Calu3 (cell line): ENCODE results near the gene CDK13. TPM values are rescaled to one million over a fixed set of nuclear protein-coding genes. Genes with fewer than 3 reads are reported as not detected.

Experiments used
- Bru-seq: library from RNA; stranded (reverse); fragments of 400-500 nt; gene quantifications from one replicate; lab custom pipeline; 2021; lab: Mats Ljungman, UMichigan
- BruChase-seq, 2 experiments: library from RNA; stranded (reverse); fragments of 400-500 nt; gene quantifications; one replicate each; lab custom pipeline; 2021; lab: Mats Ljungman, UMichigan
- BruUV-seq: library from RNA; stranded (reverse); fragments of 400-500 nt; replicated peaks from 2 replicates; lab custom pipeline; 2021; lab: Mats Ljungman, UMichigan
- CTCF ChIA-PET: fragments of 300-600 bp; sonication (Branson Sonifier 250); formaldehyde crosslinking; loops from one replicate; lab custom pipeline; 2022; ENCODE audit warnings: antibody characterized with exemption; lab: Charles Lee
- DNase-seq: peaks from one replicate; pipeline ENCODE4 v3.0.0; 2022
- H3K27ac Mint-ChIP-seq: one replicate; pipeline ENCODE4 v1.8.0; 2022; ENCODE audit warnings: mixed read lengths; ENCODE audit not compliant: unreplicated experiment
- H3K27me3 Mint-ChIP-seq: one replicate; pipeline ENCODE4 v1.8.0; 2022; ENCODE audit warnings: mixed read lengths; ENCODE audit not compliant: unreplicated experiment
- H3K36me3 Mint-ChIP-seq: one replicate; pipeline ENCODE4 v1.8.0; 2022; ENCODE audit warnings: mild to moderate bottlenecking, moderate library complexity, mixed read lengths; ENCODE audit not compliant: insufficient read depth, unreplicated experiment
- H3K4me1 Mint-ChIP-seq: one replicate; pipeline ENCODE4 v1.8.0; 2022; ENCODE audit warnings: mild to moderate bottlenecking, low read depth, mixed read lengths; ENCODE audit not compliant: unreplicated experiment
- H3K4me3 Mint-ChIP-seq: one replicate; pipeline ENCODE4 v1.8.0; 2022; ENCODE audit warnings: mild to moderate bottlenecking, low read depth, moderate library complexity, mixed read lengths; ENCODE audit not compliant: unreplicated experiment
- H3K9me3 Mint-ChIP-seq: one replicate; pipeline ENCODE4 v1.8.0; 2022; ENCODE audit warnings: low read depth, mixed read lengths; ENCODE audit not compliant: unreplicated experiment
- CTCF ChIP-seq: fragments of 200-600 bp; IDR thresholded peaks from one replicate; pipeline ENCODE4 v1.8.0; 2022; ENCODE audit warnings: antibody characterized with exemption; ENCODE audit not compliant: unreplicated experiment
- intact Hi-C: fragments of 100-400 bp; cut with micrococcal nuclease; formaldehyde crosslinking; loops from one replicate; pipeline ENCODE4 v1.10.0; 2022; ENCODE audit not compliant: unreplicated experiment
- long read RNA-seq: library from polyadenylated mRNA; stranded (forward); transcript quantifications from one replicate; pipeline ENCODE4 v2.0.0, GENCODE V29; 2022
- total RNA-seq: library from RNA; stranded (reverse); gene quantifications from 2 replicates; pipeline ENCODE4 v1.2.3, GENCODE V29; 2022

The CDK13 gene
- total RNA-seq = 84.4 and 86.7 TPM in 2 replicates
- percentile 96 among the genes with signal in this experiment for Bru-seq, nascent RNA
- BruChase-seq, experiment 1, labeled RNA remaining after a 6-hour chase = percentile 87 among the genes with signal in this experiment
- percentile 91 among the genes with signal in this experiment for BruChase-seq, experiment 2, labeled RNA remaining after a 2-hour chase
- long read RNA-seq, full-length matches to known transcripts = 17 of 46 reads
- long read RNA-seq, partial matches to known transcripts = 19 of 46 reads
- long read RNA-seq, other reads (novel, unspliced or antisense) = 10 of 46 reads

- TF ChIP-seq CTCF = no peak
- peak; percentile 92 for DNase-seq
- CTCF ChIA-PET = interaction anchor here (0.8 to 3.1 kb wide), 5 partner anchors 54 to 369 kb away, joined by 3 to 16 read pairs (median 4); no protein-coding TSS in a partner anchor
- H3K36me3 Mint-ChIP-seq = peaks cover 57% of the 10 kb centered on the region
- peaks cover 16% of the 10 kb centered on the region for H3K4me1 Mint-ChIP-seq
- H3K9me3 Mint-ChIP-seq = no peaks in the 10 kb centered on the region
- peak within 1 kb of the TSS; percentile 87 for H3K4me3 Mint-ChIP-seq
- intact Hi-C loops = loop anchor here (2.0 kb wide), 1 partner anchor 53 kb away; no protein-coding TSS in a partner anchor
- no TSS peak for BruUV-seq
- peak within 1 kb of the TSS; percentile 84 for H3K27ac Mint-ChIP-seq
- H3K27me3 Mint-ChIP-seq = no peaks in the 10 kb centered on the region
Measured at GRCh38 chr7:39949971-39950472, at the start of gene CDK13. Gene CDK13 (plus strand): TSS chr7:39950256. CDS start chr7:39950642, 386 bp downstream.

GRCh38 chr7:39904077-39904486 lies 46.0 kb upstream of the CDK13 start:
- Mint-ChIP-seq H3K4me3 (no peak overlapping the region), H3K27ac (no peak overlapping the region), H3K9me3 (peaks cover 2% of the 10 kb centered on the region), H3K4me1 (no peaks in the 10 kb centered on the region), H3K36me3 (no peaks in the 10 kb centered on the region), H3K27me3 (peaks cover 14% of the 10 kb centered on the region)
- no TSS peak for BruUV-seq
- CTCF ChIA-PET = interaction anchor here (0.5 kb wide), 1 partner anchor 14 kb away, joined by 3 read pairs; no protein-coding TSS in a partner anchor
- DNase-seq = no peak
- TF ChIP-seq CTCF = no peak
- intact Hi-C loops = no loop called here

GRCh38 chr7:39908141-39908540 lies 41.9 kb upstream of the CDK13 start:
- no peak for TF ChIP-seq CTCF
- intact Hi-C loops = no loop called here
- Mint-ChIP-seq H3K4me1 (no peaks in the 10 kb centered on the region), H3K27ac (no peak overlapping the region), H3K4me3 (no peak overlapping the region), H3K9me3 (peaks cover 2% of the 10 kb centered on the region), H3K27me3 (no peaks in the 10 kb centered on the region), H3K36me3 (no peaks in the 10 kb centered on the region)
- CTCF ChIA-PET = no interaction called here
- DNase-seq = no peak
- BruUV-seq = no TSS peak

- no TSS peak for BruUV-seq
- intact Hi-C loops = no loop called here
- no peak for DNase-seq
- Mint-ChIP-seq H3K27me3 (no peaks in the 10 kb centered on the region), H3K36me3 (no peaks in the 10 kb centered on the region), H3K4me3 (no peak overlapping the region), H3K27ac (no peak overlapping the region), H3K4me1 (no peaks in the 10 kb centered on the region), H3K9me3 (peaks cover 2% of the 10 kb centered on the region)
- CTCF ChIA-PET = interaction anchor here (1.8 kb wide), 1 partner anchor 13 kb away, joined by 11 read pairs; no protein-coding TSS in a partner anchor
- TF ChIP-seq CTCF = no peak
Measured at GRCh38 chr7:39908973-39909372, 41.1 kb upstream of the CDK13 start.
